HG02678 (cell line): ENCODE data around the gene STK25.
"Not testable (repeated sequence)": the region's sequence is repeated elsewhere in the genome, so short reads cannot be mapped to it uniquely, and the experiment has no call there.

Source experiments
- ATAC-seq: cut with Tn5 transposase; IDR thresholded peaks from one replicate; pipeline ENCODE4 v1.9.1; 2021; ENCODE audit warnings: mild to moderate bottlenecking, moderate library complexity; ENCODE audit not compliant: unreplicated experiment

Gene STK25

GRCh38 chr2:241511091-241511741 lies 2.8 kb upstream of the STK25 start:
- no peak for ATAC-seq

GRCh38 chr2:241509155-241509784 lies 886 bp upstream of the STK25 start:
- no peak for ATAC-seq

- peak; percentile 17 for ATAC-seq
Measured at GRCh38 chr2:241507430-241508239, 749 bp downstream of the STK25 start.

- ATAC-seq = no peak
Measured at GRCh38 chr2:241506793-241507429, 1.5 kb downstream of the STK25 start.

- not testable (repeated sequence) for ATAC-seq
Measured at GRCh38 chr2:241506317-241506716, 2.1 kb downstream of the STK25 start.

GRCh38 chr2:241505781-241506201 lies 2.6 kb downstream of the STK25 start:
- ATAC-seq = no peak

- no peak for ATAC-seq
Measured at GRCh38 chr2:241505086-241505780, 3.2 kb downstream of the STK25 start.

- ATAC-seq = no peak
Measured at GRCh38 chr2:241503776-241504392, 4.5 kb downstream of the STK25 start.

GRCh38 chr2:241502281-241502680 lies 6.1 kb downstream of the STK25 start:
- no peak for ATAC-seq

- ATAC-seq = no peak
Measured at GRCh38 chr2:241501551-241501950, 6.8 kb downstream of the STK25 start.

- ATAC-seq = no peak
Measured at GRCh38 chr2:241501099-241501541, 7.3 kb downstream of the STK25 start.

GRCh38 chr2:241500431-241500975 lies 7.9 kb downstream of the STK25 start:
- ATAC-seq = no peak

GRCh38 chr2:241500016-241500415 lies 8.4 kb downstream of the STK25 start:
- no peak for ATAC-seq

- no peak for ATAC-seq
Measured at GRCh38 chr2:241499146-241499965, 9.0 kb downstream of the STK25 start.

GRCh38 chr2:241498115-241499070 lies 10.0 kb downstream of the STK25 start:
- ATAC-seq = no peak

GRCh38 chr2:241496904-241497877 lies 11.2 kb downstream of the STK25 start:
- no peak for ATAC-seq
